HepG2 (cell line): ENCODE results near the gene TBC1D10B. TPM values are rescaled to one million over a fixed set of nuclear protein-coding genes. Genes with fewer than 3 reads are reported as not detected.

Experiments used
- FOSL2 ChIP-seq: sonication (generic); formaldehyde crosslinking; IDR thresholded peaks from 2 replicates; pipeline ENCODE4 v1.4.0; 2020; ENCODE audit warnings: missing genetic modification reagents
- HMG20B ChIP-seq: conservative IDR thresholded peaks from 2 replicates; pipeline ENCODE4 v1.6.1; 2016; ENCODE audit warnings: missing genetic modification reagents, missing compliant biosample characterization
- HMGA1 ChIP-seq: sonication (generic); formaldehyde crosslinking; conservative IDR thresholded peaks from 2 replicates; pipeline ENCODE4 v1.4.0; 2020; ENCODE audit warnings: missing genetic modification reagents
- IRF2 ChIP-seq: IDR thresholded peaks from 2 replicates; pipeline ENCODE4 v1.6.1; 2018; ENCODE audit warnings: missing genetic modification reagents, missing compliant biosample characterization
- IRF9 ChIP-seq: sonication (generic); formaldehyde crosslinking; IDR thresholded peaks from 2 replicates; pipeline ENCODE4 v1.8.0; 2022; ENCODE audit warnings: missing genetic modification reagents, mild to moderate bottlenecking, borderline replicate concordance
- KLF11 ChIP-seq: IDR thresholded peaks from 2 replicates; pipeline ENCODE4 v1.6.1; 2016; ENCODE audit warnings: missing compliant biosample characterization
- KLF16 ChIP-seq, 2 experiments: sonication (generic) in 1 of 2; formaldehyde crosslinking in 1 of 2; IDR thresholded peaks; 2 replicates each; pipeline versions ENCODE4 v1.6.1 to v1.8.0; 2016 to 2023; ENCODE audit warnings: missing genetic modification reagents in 2 of 2, missing compliant biosample characterization in 1 of 2
- MAX ChIP-seq: IDR thresholded peaks from 2 replicates; pipeline ENCODE4 v1.6.1; 2012; ENCODE audit warnings: inconsistent platforms
- MEIS1 ChIP-seq: sonication (generic); formaldehyde crosslinking; IDR thresholded peaks from 2 replicates; pipeline ENCODE4 v1.9.0; 2021; ENCODE audit warnings: mild to moderate bottlenecking, missing genetic modification reagents, moderate library complexity, borderline replicate concordance
- NAIF1 ChIP-seq: sonication (generic); formaldehyde crosslinking; IDR thresholded peaks from 2 replicates; pipeline ENCODE4 v1.5.0; 2020; ENCODE audit warnings: mild to moderate bottlenecking, missing genetic modification reagents, borderline replicate concordance
- POLR2A ChIP-seq, 2 experiments: IDR thresholded peaks; 2 replicates each; pipeline ENCODE4 v1.6.1; 2011; ENCODE audit warnings: low read depth in 2 of 2, low read length in 2 of 2, mild to moderate bottlenecking in 1 of 2, moderate library complexity in 1 of 2; ENCODE audit not compliant: insufficient read depth in 1 of 2
- SATB2 ChIP-seq: sonication (generic); formaldehyde crosslinking; IDR thresholded peaks from 2 replicates; pipeline ENCODE4 v1.5.0; 2020; ENCODE audit warnings: missing genetic modification reagents
- SP4 ChIP-seq: sonication (generic); formaldehyde crosslinking; IDR thresholded peaks from 2 replicates; pipeline ENCODE4 v1.8.1; 2023; ENCODE audit warnings: mild to moderate bottlenecking, missing genetic modification reagents
- TAF1 ChIP-seq: sonication (generic); formaldehyde crosslinking; IDR thresholded peaks from 2 replicates; pipeline ENCODE4 v1.4.0; 2020; ENCODE audit warnings: missing genetic modification reagents
- TBL1XR1 ChIP-seq: fragments of 150-350 bp; IDR thresholded peaks from 2 replicates; pipeline ENCODE4 v1.6.1; 2014; ENCODE audit warnings: borderline replicate concordance, low read length; ENCODE audit not compliant: partially characterized antibody
- TEAD3 ChIP-seq: optimal IDR thresholded peaks from 2 replicates; pipeline ENCODE3; 2016; ENCODE audit warnings: borderline replicate concordance
- TSC22D2 ChIP-seq: sonication (generic); formaldehyde crosslinking; IDR thresholded peaks from 2 replicates; pipeline ENCODE4 v1.5.1; 2020; ENCODE audit warnings: missing genetic modification reagents, mild to moderate bottlenecking, borderline replicate concordance
- ZBTB44 ChIP-seq: sonication (generic); formaldehyde crosslinking; IDR thresholded peaks from 2 replicates; pipeline ENCODE4 v1.4.0; 2020; ENCODE audit warnings: missing genetic modification reagents
- ZFAT ChIP-seq: sonication (generic); formaldehyde crosslinking; conservative IDR thresholded peaks from 2 replicates; pipeline ENCODE4 v1.8.1; 2023; ENCODE audit warnings: missing genetic modification reagents, inconsistent platforms
- ZMAT5 ChIP-seq: sonication (generic); formaldehyde crosslinking; IDR thresholded peaks from 2 replicates; pipeline ENCODE4 v1.5.0; 2020; ENCODE audit warnings: mild to moderate bottlenecking, low read depth, missing genetic modification reagents, borderline replicate concordance
- ZNF30 ChIP-seq: sonication (generic); formaldehyde crosslinking; IDR thresholded peaks from 2 replicates; pipeline ENCODE4 v1.5.0; 2020; ENCODE audit warnings: mild to moderate bottlenecking, missing genetic modification reagents
- ZNF513 ChIP-seq: sonication (generic); formaldehyde crosslinking; conservative IDR thresholded peaks from 2 replicates; pipeline ENCODE4 v1.5.0; 2020; ENCODE audit warnings: missing genetic modification reagents
- ZNF562 ChIP-seq: sonication (generic); formaldehyde crosslinking; IDR thresholded peaks from 2 replicates; pipeline ENCODE4 v1.8.0; 2022; ENCODE audit warnings: missing genetic modification reagents, borderline replicate concordance
- ZNF749 ChIP-seq: sonication (generic); formaldehyde crosslinking; IDR thresholded peaks from 2 replicates; pipeline ENCODE4 v1.8.0; 2022; ENCODE audit warnings: mild to moderate bottlenecking, missing genetic modification reagents, moderate library complexity, borderline replicate concordance
- ZZZ3 ChIP-seq: sonication (generic); formaldehyde crosslinking; IDR thresholded peaks from 2 replicates; pipeline ENCODE4 v1.4.0; 2020; ENCODE audit warnings: missing genetic modification reagents, mild to moderate bottlenecking, borderline replicate concordance
- polyA plus RNA-seq, 8 experiments: library from polyadenylated mRNA; depleted of rRNA in 3 of 8; stranded (reverse) in 7 of 8; unstranded in 1 of 8; fragments of >200 nt; fragmentation: Illumina TruSeq in 4 of 8; extraction: Trizol in 4 of 8; gene quantifications; 2 replicates each; pipeline versions ENCODE4 v1.2.1 to v1.2.3, GENCODE V29; 2011 to 2016; ENCODE audit warnings: low read depth in 4 of 8, missing spikeins in 1 of 8, mixed read lengths in 1 of 8; ENCODE audit not compliant: insufficient read depth in 1 of 8
- total RNA-seq, 5 experiments: library from RNA; depleted of rRNA; stranded (reverse); fragments of >200 nt; fragmentation: Illumina TruSeq; extraction: Trizol; gene quantifications; 2 replicates each; pipeline ENCODE4 v1.2.3, GENCODE V29; 2016; ENCODE audit warnings: low read depth in 1 of 5

The TBC1D10B gene
- total and polyA plus RNA-seq, 2 of the 13 experiments (the other 11 are each of a cell fraction or from before 2014, with no cell fraction given), result 15.7 to 24.8 TPM

DNA sequence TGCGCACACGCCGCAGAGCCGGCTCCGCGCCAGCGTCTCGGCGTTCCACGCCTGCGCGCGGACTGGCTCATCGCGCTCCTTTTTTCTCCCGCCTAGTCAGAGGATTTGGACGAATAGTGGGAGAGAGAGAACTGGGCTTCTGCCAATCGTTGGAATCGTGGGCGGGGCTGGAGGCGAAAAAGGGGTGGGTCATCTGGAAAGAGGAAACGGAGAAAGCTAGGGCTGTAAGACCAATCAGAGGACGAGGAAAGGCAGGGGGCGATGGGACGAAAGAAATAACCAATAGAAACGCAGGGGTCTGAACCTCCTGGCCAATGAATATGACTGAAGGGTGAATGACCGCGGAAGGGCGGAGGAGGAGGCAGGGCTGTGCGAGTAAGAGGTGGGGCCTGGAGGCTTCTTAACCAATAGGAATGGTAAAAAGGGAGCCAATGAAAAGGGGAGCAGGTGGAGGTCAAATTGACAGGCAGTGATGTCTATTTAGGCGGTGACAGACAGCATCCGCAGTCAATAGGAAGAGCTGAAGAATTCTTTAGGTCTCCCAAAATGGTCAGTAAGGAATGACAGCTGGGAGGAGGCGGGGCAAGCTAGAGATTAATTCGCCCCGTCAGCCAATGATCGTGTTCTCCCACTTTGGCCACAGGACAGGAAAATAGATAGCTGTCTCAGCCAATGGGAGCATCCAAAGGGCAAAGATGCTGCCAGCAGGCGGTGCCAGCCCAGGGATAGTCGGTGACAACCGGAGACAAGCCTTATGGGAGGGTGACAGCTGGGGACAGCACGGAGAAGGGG is at the start of gene TBC1D10B (continued):
- no peak for TF ChIP-seq ZBTB44 (CRISPR knock-in tag)
- no peak for TF ChIP-seq HMGA1 (CRISPR knock-in tag)
- TF ChIP-seq IRF2 (CRISPR knock-in tag), result peak; percentile 66; the same call in 1 of the 2 replicates
- TF ChIP-seq IRF9 (CRISPR knock-in tag), result no peak; the same call in 1 of the 2 replicates
- TF ChIP-seq TAF1, result peak; percentile 51
- peak; percentile 49; the same call in 1 of the 2 replicates for TF ChIP-seq KLF11 (CRISPR knock-in tag)
- peak in 1 of 2 experiments; percentile 77; a peak in 2 of 4 replicates for TF ChIP-seq POLR2A (IDR thresholded peaks at IDR 0.05; ENCODE audit: insufficient read depth in 1 of 2, low read depth in 2 of 2, low read length in 2 of 2)
- TF ChIP-seq ZFAT (CRISPR knock-in tag), result no peak
- no peak for TF ChIP-seq ZNF513 (CRISPR knock-in tag)
- peak; percentile 15; the same call in 1 of the 2 replicates for TF ChIP-seq FOSL2 (CRISPR knock-in tag)
- no peak for TF ChIP-seq TSC22D2 (CRISPR knock-in tag)
- TF ChIP-seq HMG20B (CRISPR knock-in tag), result no peak
- no peak for TF ChIP-seq ZNF30 (CRISPR knock-in tag)
- TF ChIP-seq MEIS1 (CRISPR knock-in tag), result peak; percentile 99
- peak; percentile 96 for TF ChIP-seq SP4 (CRISPR knock-in tag)
- no peak for TF ChIP-seq NAIF1 (CRISPR knock-in tag)
- no peak for TF ChIP-seq ZMAT5 (CRISPR knock-in tag)
- TF ChIP-seq KLF16 (CRISPR knock-in tag; IDR thresholded peaks at IDR 0.05), result peak in 1 of 2 experiments; percentile 50; a peak in 1 of 4 replicates
- 0 out of 2 replicates have a peak, but pooled peaks have one; percentile 16 for TF ChIP-seq MAX
- TF ChIP-seq ZNF749 (CRISPR knock-in tag), result no peak
- no peak for TF ChIP-seq ZNF562 (CRISPR knock-in tag)
- TF ChIP-seq ZZZ3 (CRISPR knock-in tag), result no peak
- no peak for TF ChIP-seq TBL1XR1
- TF ChIP-seq TEAD3 (CRISPR knock-in tag), result peak; percentile 29
- no peak for TF ChIP-seq SATB2 (CRISPR knock-in tag)
